GM23338 (cell line): ENCODE measurements around the gene JAZF1. TPM values are rescaled to one million over a fixed set of nuclear protein-coding genes. Genes with fewer than 3 reads are reported as not detected.

Experiments used
- ATAC-seq: fragments of 200-7000 bp; cut with Tn5 transposase; 3 replicates; pipeline ENCODE4 v1.9.1; 2020
- DNase-seq: peaks from one replicate; pipeline ENCODE4 v3.0.0-alpha.2; 2015; ENCODE audit warnings: low spot score
- H2AFZ ChIP-seq: fragments of 200-600 bp; sonication (generic); 2 replicates; pipeline ENCODE4 v1.8.0; 2016; ENCODE audit warnings: antibody characterized with exemption, mild to moderate bottlenecking, moderate library complexity
- H3F3A ChIP-seq: fragments of 200-600 bp; sonication (generic); replicated peaks from 2 replicates; pipeline ENCODE4 v1.8.0; 2017; ENCODE audit warnings: antibody characterized with exemption, mixed run types, low read depth
- H3K27ac ChIP-seq: fragments of 200-600 bp; sonication (generic); 2 replicates; pipeline ENCODE4 v1.6.1; 2016; ENCODE audit warnings: low read depth
- H3K27me3 ChIP-seq: fragments of 200-600 bp; sonication (generic); 2 replicates; pipeline ENCODE4 v1.8.0; 2016; ENCODE audit warnings: mild to moderate bottlenecking, mixed run types, moderate library complexity; ENCODE audit not compliant: insufficient read depth
- H3K36me3 ChIP-seq: fragments of 200-600 bp; sonication (generic); 2 replicates; pipeline ENCODE4 v1.8.0; 2016; ENCODE audit warnings: mild to moderate bottlenecking; ENCODE audit not compliant: insufficient read depth
- H3K4me1 ChIP-seq: fragments of 200-600 bp; sonication (generic); 2 replicates; pipeline ENCODE4 v1.8.0; 2016; ENCODE audit warnings: mild to moderate bottlenecking, moderate library complexity; ENCODE audit not compliant: insufficient read depth
- H3K4me2 ChIP-seq: fragments of 200-600 bp; sonication (generic); 2 replicates; pipeline ENCODE4 v1.7.1; 2017; ENCODE audit warnings: mixed run types
- H3K4me3 ChIP-seq: fragments of 200-600 bp; sonication (generic); 2 replicates; pipeline ENCODE4 v1.6.1; 2016; ENCODE audit warnings: mixed run types
- H3K79me2 ChIP-seq: fragments of 200-600 bp; sonication (generic); replicated peaks from 2 replicates; pipeline ENCODE4 v1.8.0; 2017; ENCODE audit warnings: mild to moderate bottlenecking; ENCODE audit not compliant: insufficient read depth
- H3K9me2 ChIP-seq: fragments of 200-600 bp; sonication (generic); 2 replicates; pipeline ENCODE4 v1.8.0; 2017; ENCODE audit not compliant: insufficient read depth
- H4K20me1 ChIP-seq: fragments of 200-600 bp; sonication (generic); replicated peaks from 2 replicates; pipeline ENCODE4 v1.8.0; 2017; ENCODE audit warnings: mild to moderate bottlenecking; ENCODE audit not compliant: insufficient read depth
- H3K27ac Mint-ChIP-seq: 2 replicates; pipeline ENCODE4 v1.8.0; 2020; ENCODE audit warnings: inconsistent platforms, mild to moderate bottlenecking, moderate library complexity, mixed read lengths
- H3K27me3 Mint-ChIP-seq: 3 replicates; pipeline ENCODE4 v1.8.0; 2022; ENCODE audit warnings: low read depth, mild to moderate bottlenecking, moderate library complexity, mixed read lengths, inconsistent platforms; ENCODE audit not compliant: insufficient read depth, poor library complexity
- H3K36me3 Mint-ChIP-seq: 3 replicates; pipeline ENCODE4 v1.8.0; 2021; ENCODE audit warnings: low read depth, mild to moderate bottlenecking, inconsistent platforms, moderate library complexity, mixed read lengths
- H3K4me1 Mint-ChIP-seq: 3 replicates; pipeline ENCODE4 v1.8.0; 2020; ENCODE audit warnings: mild to moderate bottlenecking, inconsistent platforms, mixed read lengths
- H3K4me3 Mint-ChIP-seq: 3 replicates; pipeline ENCODE4 v1.8.0; 2021; ENCODE audit warnings: moderate library complexity, mild to moderate bottlenecking, inconsistent platforms, mixed read lengths
- H3K9me3 Mint-ChIP-seq: 3 replicates; pipeline ENCODE4 v1.8.0; 2020; ENCODE audit warnings: moderate library complexity, mild to moderate bottlenecking, inconsistent platforms, mixed read lengths
- ETS1 ChIP-seq: IDR thresholded peaks from 2 replicates; pipeline ENCODE4 v1.6.1; 2016; ENCODE audit warnings: antibody characterized with exemption
- EZH2phosphoT487 ChIP-seq: fragments of 200-600 bp; sonication (generic); IDR thresholded peaks from one replicate; pipeline ENCODE4 v1.8.1; 2018; ENCODE audit warnings: antibody characterized with exemption; ENCODE audit not compliant: unreplicated experiment
- NANOG ChIP-seq: IDR thresholded peaks from 2 replicates; pipeline ENCODE4 v1.6.1; 2016; ENCODE audit warnings: antibody characterized with exemption, borderline replicate concordance
- REST ChIP-seq: IDR thresholded peaks from one replicate; pipeline ENCODE4 v1.6.1; 2018; ENCODE audit warnings: antibody characterized with exemption; ENCODE audit not compliant: unreplicated experiment
- ZNF114 ChIP-seq: fragments of 250-450 bp; sonication (Bioruptor Pico); IDR thresholded peaks from 2 replicates; pipeline ENCODE4 v1.5.0; 2020; ENCODE audit warnings: mild to moderate bottlenecking, moderate library complexity
- ZNF331 ChIP-seq: fragments of 250-450 bp; sonication (Bioruptor Pico); IDR thresholded peaks from 2 replicates; pipeline ENCODE4 v1.5.0; 2020; ENCODE audit warnings: low read depth, mild to moderate bottlenecking, moderate library complexity
- ZNF462 ChIP-seq: fragments of 250-450 bp; sonication (Bioruptor Pico); IDR thresholded peaks from 2 replicates; pipeline ENCODE4 v1.5.0; 2020; ENCODE audit warnings: mild to moderate bottlenecking, moderate library complexity
- polyA plus RNA-seq: library from polyadenylated mRNA; unstranded; fragments of >200 nt; fragmentation: Nextera tagmentation; extraction: Ambion mirVana; gene quantifications from 2 replicates; pipeline ENCODE4 v1.2.1, GENCODE V29; 2016
- total RNA-seq: library from RNA; depleted of rRNA; stranded (reverse); fragments of >200 nt; shearing (Covaris generic); gene quantifications from 2 replicates; pipeline ENCODE4 v1.2.3, GENCODE V29; 2014

JAZF1 gene
- total and polyA plus RNA-seq, 2 experiments from 2014 or later, result 12.2 to 22.2 TPM

GRCh38 chr7:27953361-27953760 lies 227.2 kb downstream of the JAZF1 start (continued):
- no peak for TF ChIP-seq NANOG
- no peak for TF ChIP-seq EZH2phosphoT487
- TF ChIP-seq ZNF331 (CRISPR knock-in tag), result no peak

GRCh38 chr7:27952456-27953285 lies 227.9 kb downstream of the JAZF1 start:
- H3K9me2 ChIP-seq, result no peaks in the 10 kb centered on the region
- Mint-ChIP-seq H3K36me3 (no peaks in the 10 kb centered on the region), H3K27me3 (peaks cover 1% of the 10 kb centered on the region), H3K27ac (no peak overlapping the region), H3K4me1 (peaks cover 8% of the 10 kb centered on the region), H3K4me3 (no peak overlapping the region), H3K9me3 (no peaks in the 10 kb centered on the region)
- no peak overlapping the region for H2AFZ ChIP-seq
- H3K4me1 ChIP-seq, result no peaks in the 10 kb centered on the region
- no peak for ATAC-seq
- TF ChIP-seq ZNF462 (no peak), ZNF331 (CRISPR knock-in tag) (no peak), EZH2phosphoT487 (no peak), ETS1 (no peak), ZNF114 (CRISPR knock-in tag) (no peak), NANOG (no peak), REST (no peak)
- H3K27ac ChIP-seq, result no peak overlapping the region
- no peaks in the 10 kb centered on the region; the same call in 1 of the 2 replicates for H4K20me1 ChIP-seq
- H3K4me2 ChIP-seq, result no peak overlapping the region
- no peaks in the 10 kb centered on the region for H3K36me3 ChIP-seq
- 0 out of 2 replicates have a peak, but pooled peaks cover 2% of the 10 kb centered on the region for H3K79me2 ChIP-seq
- H3K27me3 ChIP-seq, result no peaks in the 10 kb centered on the region
- H3F3A ChIP-seq, result no peaks in the 10 kb centered on the region
- no peak overlapping the region for H3K4me3 ChIP-seq
- DNase-seq, result no peak
